ENCODE data around the gene NSMCE4A. TPM values are rescaled to one million over a fixed set of nuclear protein-coding genes. Genes with fewer than 3 reads are reported as not detected.

NSMCE4A gene
- total and polyA plus RNA-seq, 2 of the 4 experiments (the other 2 are of a cell fraction), result 13.4 to 33.2 TPM

DNA sequence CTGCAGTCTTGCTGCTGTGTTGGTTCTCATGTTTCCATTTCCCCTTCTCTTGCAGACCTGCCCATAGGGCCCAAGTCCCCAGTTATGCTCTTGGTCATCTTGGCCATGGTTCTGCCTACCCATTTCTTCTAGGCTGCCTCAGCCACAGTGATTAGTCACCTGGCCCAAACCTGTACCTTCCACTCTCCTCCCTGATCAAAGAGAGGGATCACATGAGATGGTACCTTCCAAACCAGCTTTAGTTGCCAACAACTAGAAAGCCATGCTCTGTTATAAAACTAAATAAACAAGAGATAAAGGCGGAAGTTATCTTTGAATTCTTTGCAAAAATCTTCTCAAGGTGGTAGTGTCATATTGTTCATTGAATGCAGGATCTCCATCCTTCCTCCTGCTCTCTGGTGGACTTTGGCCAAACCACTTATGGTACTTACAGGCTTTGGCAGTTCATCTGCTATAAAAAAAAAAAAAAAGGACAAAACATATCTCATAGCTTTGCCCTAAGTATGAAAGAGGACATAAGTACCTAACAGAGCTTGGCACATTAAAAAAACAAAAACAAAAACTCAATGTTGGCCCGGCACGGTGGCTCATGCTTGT lies 39.7 kb upstream of the NSMCE4A start:
- CTCF ChIA-PET, result no interaction called here
- intact Hi-C loops (cut with micrococcal nuclease), result no loop called here
- no peaks in the 10 kb centered on the region for H3K4me1 ChIP-seq (ENCODE audit: control insufficient read depth, insufficient read depth, low read length)

More for the DNA sequence above, 39.7 kb upstream of the NSMCE4A start:
- Histone ChIP-seq H3K14ac (replicated peaks; ENCODE audit: low read depth, low read length) (no peak overlapping the region), H2BK15ac (ENCODE audit: low read depth, low read length) (no peak overlapping the region), H3K4ac (ENCODE audit: low read depth, low read length) (no peak overlapping the region), H2BK5ac (ENCODE audit: low read depth, low read length, poor library complexity, severe bottlenecking) (no peak overlapping the region), H3K9me3 (ENCODE audit: control insufficient read depth, insufficient read depth, low read length) (peaks cover 4% of the 10 kb centered on the region; the same call in 1 of the 2 replicates), H3K9me1 (ENCODE audit: insufficient read depth, low read length) (no peaks in the 10 kb centered on the region), H2BK120ac (ENCODE audit: low read depth, low read length) (no peak overlapping the region), H2BK20ac (ENCODE audit: low read depth, low read length) (no peak overlapping the region), H2AK9ac (replicated peaks; ENCODE audit: low read depth, low read length, poor library complexity) (peak overlapping the region; percentile 39), H3K56ac (ENCODE audit: extremely low read depth, insufficient read depth, low read length) (no peak overlapping the region), H3K4me3 (ENCODE audit: insufficient read depth, low read depth, low read length) (no peak overlapping the region), H4K8ac (ENCODE audit: low read depth in 2 of 2, low read length in 2 of 2) (no peak overlapping the region), H3K27ac (ENCODE audit: insufficient read depth, low read length) (no peak overlapping the region), H3K4me2 (ENCODE audit: low read depth, low read length) (no peak overlapping the region), H2AK5ac (ENCODE audit: low read depth, low read length) (no peak overlapping the region), H3K36me3 (ENCODE audit: control insufficient read depth, insufficient read depth, low read length) (no peaks in the 10 kb centered on the region), H2AFZ (replicated peaks; ENCODE audit: low read length, poor library complexity) (no peak overlapping the region), H3K18ac (ENCODE audit: low read depth, low read length) (no peak overlapping the region), H3K79me1 (ENCODE audit: low read depth in 1 of 2, low read length in 2 of 2) (no peaks in the 10 kb centered on the region), H3K9ac (ENCODE audit: low read depth, low read length) (no peak overlapping the region), H4K5ac (ENCODE audit: low read depth, low read length) (no peak overlapping the region), H4K20me1 (ENCODE audit: insufficient read depth, low read length) (no peaks in the 10 kb centered on the region), H3K27me3 (ENCODE audit: control insufficient read depth, insufficient read depth, low read length) (peaks cover 25% of the 10 kb centered on the region), H4K91ac (ENCODE audit: insufficient read depth, low read depth, low read length) (no peak overlapping the region), H3K23ac (ENCODE audit: low read depth, low read length) (no peak overlapping the region)
- ATAC-seq (ENCODE audit: low read depth), result no peak
- dilution Hi-C loops (cut with HindIII; ENCODE audit: low sequenced_read_pairs, unreplicated experiment), result no loop called here
- no TSS peak for BruUV-seq (replicated peaks)
- POLR2A ChIA-PET (ENCODE audit: unreplicated experiment), result no interaction called here
- WGBS, 2 experiments (ENCODE audit: extremely low coverage in 2 of 2, insufficient read length in 1 of 2), result no CpG with 5 or more reads among the region's 3 CpGs
- in situ Hi-C loops (cut with MboI; ENCODE audit: low sequenced_read_pairs), result no loop called here
- no peak for DNase-seq
- no peak for TF ChIP-seq RFX5 (IDR thresholded peaks at IDR 0.05; ENCODE audit: low read depth, low read length)
- TF ChIP-seq, protein P1, sequence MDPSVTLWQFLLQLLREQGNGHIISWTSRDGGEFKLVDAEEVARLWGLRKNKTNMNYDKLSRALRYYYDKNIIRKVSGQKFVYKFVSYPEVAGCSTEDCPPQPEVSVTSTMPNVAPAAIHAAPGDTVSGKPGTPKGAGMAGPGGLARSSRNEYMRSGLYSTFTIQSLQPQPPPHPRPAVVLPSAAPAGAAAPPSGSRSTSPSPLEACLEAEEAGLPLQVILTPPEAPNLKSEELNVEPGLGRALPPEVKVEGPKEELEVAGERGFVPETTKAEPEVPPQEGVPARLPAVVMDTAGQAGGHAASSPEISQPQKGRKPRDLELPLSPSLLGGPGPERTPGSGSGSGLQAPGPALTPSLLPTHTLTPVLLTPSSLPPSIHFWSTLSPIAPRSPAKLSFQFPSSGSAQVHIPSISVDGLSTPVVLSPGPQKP (IDR thresholded peaks at IDR 0.05; ENCODE audit: borderline replicate concordance, low read depth, low read length), result no peak
- TF ChIP-seq FOS (IDR thresholded peaks at IDR 0.05; ENCODE audit: low read depth, low read length), result no peak
- no peak for TF ChIP-seq RAD21 (IDR thresholded peaks at IDR 0.05; ENCODE audit: low read length)
- TF ChIP-seq RCOR1 (IDR thresholded peaks at IDR 0.05; ENCODE audit: insufficient replicate concordance, low read length), result no peak
- TF ChIP-seq, protein P2, sequence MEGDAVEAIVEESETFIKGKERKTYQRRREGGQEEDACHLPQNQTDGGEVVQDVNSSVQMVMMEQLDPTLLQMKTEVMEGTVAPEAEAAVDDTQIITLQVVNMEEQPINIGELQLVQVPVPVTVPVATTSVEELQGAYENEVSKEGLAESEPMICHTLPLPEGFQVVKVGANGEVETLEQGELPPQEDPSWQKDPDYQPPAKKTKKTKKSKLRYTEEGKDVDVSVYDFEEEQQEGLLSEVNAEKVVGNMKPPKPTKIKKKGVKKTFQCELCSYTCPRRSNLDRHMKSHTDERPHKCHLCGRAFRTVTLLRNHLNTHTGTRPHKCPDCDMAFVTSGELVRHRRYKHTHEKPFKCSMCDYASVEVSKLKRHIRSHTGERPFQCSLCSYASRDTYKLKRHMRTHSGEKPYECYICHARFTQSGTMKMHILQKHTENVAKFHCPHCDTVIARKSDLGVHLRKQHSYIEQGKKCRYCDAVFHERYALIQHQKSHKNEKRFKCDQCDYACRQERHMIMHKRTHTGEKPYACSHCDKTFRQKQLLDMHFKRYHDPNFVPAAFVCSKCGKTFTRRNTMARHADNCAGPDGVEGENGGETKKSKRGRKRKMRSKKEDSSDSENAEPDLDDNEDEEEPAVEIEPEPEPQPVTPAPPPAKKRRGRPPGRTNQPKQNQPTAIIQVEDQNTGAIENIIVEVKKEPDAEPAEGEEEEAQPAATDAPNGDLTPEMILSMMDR (conservative IDR thresholded peaks at IDR 0.05; ENCODE audit: low read depth, low read length), result no peak
- no peak for TF ChIP-seq NFE2L2 (IDR thresholded peaks at IDR 0.05; ENCODE audit: low read depth, low read length)
- TF ChIP-seq POLR2A (IDR thresholded peaks at IDR 0.05; ENCODE audit: low read depth, low read length), result no peak
- no peak for TF ChIP-seq CHD1 (IDR thresholded peaks at IDR 0.05; ENCODE audit: low read depth, low read length)
- TF ChIP-seq SMC3 (IDR thresholded peaks at IDR 0.05; ENCODE audit: low read depth, low read length), result no peak
- TF ChIP-seq, protein P3, sequence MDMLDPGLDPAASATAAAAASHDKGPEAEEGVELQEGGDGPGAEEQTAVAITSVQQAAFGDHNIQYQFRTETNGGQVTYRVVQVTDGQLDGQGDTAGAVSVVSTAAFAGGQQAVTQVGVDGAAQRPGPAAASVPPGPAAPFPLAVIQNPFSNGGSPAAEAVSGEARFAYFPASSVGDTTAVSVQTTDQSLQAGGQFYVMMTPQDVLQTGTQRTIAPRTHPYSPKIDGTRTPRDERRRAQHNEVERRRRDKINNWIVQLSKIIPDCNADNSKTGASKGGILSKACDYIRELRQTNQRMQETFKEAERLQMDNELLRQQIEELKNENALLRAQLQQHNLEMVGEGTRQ (IDR thresholded peaks at IDR 0.05; ENCODE audit: low read depth, low read length), result no peak
- no peak for TF ChIP-seq BHLHE40 (IDR thresholded peaks at IDR 0.05; ENCODE audit: low read depth, low read length)

Data from IMR-90 (cell line).